Measurements from ENCODE around the gene CAMTA1. TPM values are rescaled to one million over a fixed set of nuclear protein-coding genes. Genes with fewer than 3 reads are reported as not detected.

The CAMTA1 gene
- polyA plus RNA-seq, 1 donor (not counting 4 experiments of a cell fraction or from before 2014, with no cell fraction given): 51.4 TPM

- H3K4me2 ChIP-seq (ENCODE audit: control insufficient read depth, extremely low read depth, insufficient read depth, low read depth, low read length): peak overlapping the region; percentile 25
- no peaks in the 10 kb centered on the region for H4K20me1 ChIP-seq (ENCODE audit: control insufficient read depth, extremely low read depth, insufficient read depth, low read length)
- no peaks in the 10 kb centered on the region for H3K79me2 ChIP-seq (ENCODE audit: control insufficient read depth, insufficient read depth, low read length)
- peak overlapping the region; percentile 58 for H2AFZ ChIP-seq (ENCODE audit: control insufficient read depth, low read length)
- no peaks in the 10 kb centered on the region for H3K36me3 ChIP-seq (ENCODE audit: control insufficient read depth in 2 of 2, extremely low read depth in 1 of 2, insufficient read depth in 2 of 2, low read length in 2 of 2)
- TF ChIP-seq EZH2 (IDR thresholded peaks at IDR 0.05; ENCODE audit: low read length) (no peak), CTCF (optimal IDR thresholded peaks at IDR 0.05 in 1 of 3, IDR thresholded peaks at IDR 0.05 in 1 of 3, conservative IDR thresholded peaks at IDR 0.05 in 1 of 3; ENCODE audit: extremely low read depth in 1 of 3, insufficient read depth in 2 of 3, low read length in 3 of 3) (no peak)
- dilution Hi-C loops (cut with MboI; ENCODE audit: extremely low pct_ligation_motif_present, low sequenced_read_pairs): no loop called here
- no peaks in the 10 kb centered on the region for H3K9me1 ChIP-seq (ENCODE audit: control insufficient read depth, extremely low read depth, insufficient read depth, low read length)
- H3K9me3 ChIP-seq (ENCODE audit: control insufficient read depth, low read depth, low read length): no peaks in the 10 kb centered on the region
- no peak overlapping the region for H3K9ac ChIP-seq (ENCODE audit: control insufficient read depth, extremely low read depth, insufficient read depth, low read length)
- FAIRE-seq (no peak), DNase-seq (ENCODE audit: low read depth, low spot score) (no peak)
- no peak overlapping the region for H3K4me3 ChIP-seq (ENCODE audit: control insufficient read depth in 2 of 3, extremely low read depth in 1 of 3, insufficient read depth in 2 of 3, low read depth in 1 of 3, low read length in 3 of 3)
- peaks cover 12% of the 10 kb centered on the region for H3K27me3 ChIP-seq (ENCODE audit: control insufficient read depth, extremely low read depth, insufficient read depth, low read length)
- peaks cover 4% of the 10 kb centered on the region for H3K4me1 ChIP-seq (ENCODE audit: control insufficient read depth, extremely low read depth, insufficient read depth, low read length)
- H3K27ac ChIP-seq (ENCODE audit: control insufficient read depth, insufficient read depth, low read length): no peak overlapping the region
Measured at GRCh38 chr1:7149080-7149838, 364.0 kb downstream of the CAMTA1 start.

DNA sequence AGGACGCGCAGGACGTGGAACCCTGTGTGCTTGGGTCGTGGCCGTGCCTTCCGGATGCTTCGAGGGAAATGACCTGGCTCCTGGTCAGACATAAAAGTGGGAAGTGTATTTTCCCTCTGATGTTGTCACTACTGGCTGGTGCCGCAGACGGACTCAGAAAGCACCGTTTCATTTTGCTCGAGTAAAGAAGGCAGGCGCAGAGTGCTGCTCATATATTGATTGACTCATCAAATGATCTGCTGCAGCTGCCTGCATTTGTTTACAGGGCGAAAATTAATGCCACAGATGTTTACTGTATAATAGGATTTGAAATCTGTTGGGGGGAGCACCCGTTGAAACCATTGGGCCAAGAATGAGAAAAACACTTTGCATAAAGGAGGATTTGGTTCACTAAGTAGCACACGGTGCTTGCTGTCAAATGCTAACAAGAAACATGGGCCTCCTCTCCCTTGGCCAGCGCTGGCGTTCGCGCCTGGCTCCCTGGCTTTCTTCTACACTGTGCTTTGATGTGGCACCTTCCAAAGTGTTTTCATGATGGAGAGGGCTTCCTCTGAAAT is 365.5 kb downstream of the CAMTA1 start:
- Histone ChIP-seq H3K27me3 (ENCODE audit: control insufficient read depth, extremely low read depth, insufficient read depth, low read length) (peaks cover 12% of the 10 kb centered on the region), H4K20me1 (ENCODE audit: control insufficient read depth, extremely low read depth, insufficient read depth, low read length) (no peaks in the 10 kb centered on the region), H3K9me3 (ENCODE audit: control insufficient read depth, low read depth, low read length) (no peaks in the 10 kb centered on the region), H3K79me2 (ENCODE audit: control insufficient read depth, insufficient read depth, low read length) (no peaks in the 10 kb centered on the region), H3K27ac (ENCODE audit: control insufficient read depth, insufficient read depth, low read length) (no peak overlapping the region), H3K4me2 (ENCODE audit: control insufficient read depth, extremely low read depth, insufficient read depth, low read depth, low read length) (no peak overlapping the region), H3K4me3 (ENCODE audit: control insufficient read depth in 2 of 3, extremely low read depth in 1 of 3, insufficient read depth in 2 of 3, low read depth in 1 of 3, low read length in 3 of 3) (no peak overlapping the region), H3K9ac (ENCODE audit: control insufficient read depth, extremely low read depth, insufficient read depth, low read length) (no peak overlapping the region), H3K36me3 (ENCODE audit: control insufficient read depth in 2 of 2, extremely low read depth in 1 of 2, insufficient read depth in 2 of 2, low read length in 2 of 2) (no peaks in the 10 kb centered on the region), H2AFZ (ENCODE audit: control insufficient read depth, low read length) (no peak overlapping the region), H3K9me1 (ENCODE audit: control insufficient read depth, extremely low read depth, insufficient read depth, low read length) (no peaks in the 10 kb centered on the region), H3K4me1 (ENCODE audit: control insufficient read depth, extremely low read depth, insufficient read depth, low read length) (peaks cover 4% of the 10 kb centered on the region)
- dilution Hi-C loops (cut with MboI; ENCODE audit: extremely low pct_ligation_motif_present, low sequenced_read_pairs): no loop called here
- DNase-seq (ENCODE audit: low read depth, low spot score) (no peak), FAIRE-seq (no peak)
- TF ChIP-seq EZH2 (IDR thresholded peaks at IDR 0.05; ENCODE audit: low read length): no peak
- no peak for TF ChIP-seq CTCF (optimal IDR thresholded peaks at IDR 0.05 in 1 of 3, IDR thresholded peaks at IDR 0.05 in 1 of 3, conservative IDR thresholded peaks at IDR 0.05 in 1 of 3; ENCODE audit: extremely low read depth in 1 of 3, insufficient read depth in 2 of 3, low read length in 3 of 3)

Data from keratinocyte (primary cell).